ENCODE data around the gene TNFRSF1B. TPM values are rescaled to one million over a fixed set of nuclear protein-coding genes. Genes with fewer than 3 reads are reported as not detected.

The TNFRSF1B gene
- total RNA-seq, 1 donor from 2014 or later: under 0.01 TPM

- no peak for TF ChIP-seq CTCF (IDR thresholded peaks at IDR 0.05; ENCODE audit: insufficient read depth, low read length, severe bottlenecking)
- peaks cover 4% of the 10 kb centered on the region for H3K27me3 ChIP-seq (ENCODE audit: control insufficient read depth, insufficient read depth, low read length)
- no peak overlapping the region for H3K4me3 ChIP-seq (ENCODE audit: low read depth, low read length)
- FAIRE-seq: no peak
- DNase-seq (ENCODE audit: low read depth): no peak
- no peaks in the 10 kb centered on the region for H3K36me3 ChIP-seq (ENCODE audit: control insufficient read depth, insufficient read depth, low read length)
Observed at GRCh38 chr1:12204140-12204539, 37.3 kb downstream of the TNFRSF1B start.

- Histone ChIP-seq H3K4me3 (ENCODE audit: low read depth, low read length) (no peak overlapping the region), H3K36me3 (ENCODE audit: control insufficient read depth, insufficient read depth, low read length) (no peaks in the 10 kb centered on the region), H3K27me3 (ENCODE audit: control insufficient read depth, insufficient read depth, low read length) (no peaks in the 10 kb centered on the region)
- DNase-seq (ENCODE audit: low read depth) (no peak), FAIRE-seq (no peak)
- no peak for TF ChIP-seq CTCF (IDR thresholded peaks at IDR 0.05; ENCODE audit: insufficient read depth, low read length, severe bottlenecking)
Observed at GRCh38 chr1:12204754-12205658, 38.2 kb downstream of the TNFRSF1B start.

- FAIRE-seq (no peak), DNase-seq (ENCODE audit: low read depth) (no peak)
- no peaks in the 10 kb centered on the region for H3K27me3 ChIP-seq (ENCODE audit: control insufficient read depth, insufficient read depth, low read length)
- TF ChIP-seq CTCF (IDR thresholded peaks at IDR 0.05; ENCODE audit: insufficient read depth, low read length, severe bottlenecking): no peak
- no peak overlapping the region for H3K4me3 ChIP-seq (ENCODE audit: low read depth, low read length)
- H3K36me3 ChIP-seq (ENCODE audit: control insufficient read depth, insufficient read depth, low read length): no peaks in the 10 kb centered on the region
Observed at GRCh38 chr1:12206238-12206637, 39.4 kb downstream of the TNFRSF1B start.

GRCh38 chr1:12206792-12207424 lies 40.1 kb downstream of the TNFRSF1B start:
- TF ChIP-seq CTCF (IDR thresholded peaks at IDR 0.05; ENCODE audit: insufficient read depth, low read length, severe bottlenecking): no peak
- Histone ChIP-seq H3K27me3 (ENCODE audit: control insufficient read depth, insufficient read depth, low read length) (no peaks in the 10 kb centered on the region), H3K36me3 (ENCODE audit: control insufficient read depth, insufficient read depth, low read length) (no peaks in the 10 kb centered on the region), H3K4me3 (ENCODE audit: low read depth, low read length) (no peak overlapping the region)
- DNase-seq (ENCODE audit: low read depth): no peak
- no peak for FAIRE-seq

- Histone ChIP-seq H3K36me3 (ENCODE audit: control insufficient read depth, insufficient read depth, low read length) (no peaks in the 10 kb centered on the region), H3K27me3 (ENCODE audit: control insufficient read depth, insufficient read depth, low read length) (no peaks in the 10 kb centered on the region), H3K4me3 (ENCODE audit: low read depth, low read length) (no peak overlapping the region)
- no peak for TF ChIP-seq CTCF (IDR thresholded peaks at IDR 0.05; ENCODE audit: insufficient read depth, low read length, severe bottlenecking)
- FAIRE-seq (no peak), DNase-seq (ENCODE audit: low read depth) (no peak)
Observed at GRCh38 chr1:12208271-12208670, 41.5 kb downstream of the TNFRSF1B start.
